H54 (cell line): Measurements from ENCODE around the gene TUBB2B.
A peak's percentile ranks its signal among the peaks of the same experiment; 100 is the strongest.

Experiments used
- DNase-seq: peaks from one replicate; pipeline ENCODE4 v3.0.0; 2011; ENCODE audit warnings: low spot score, mixed read lengths; ENCODE audit not compliant: insufficient read length
- FAIRE-seq: peaks from 3 replicates; lab custom pipeline; 2011; peaks lifted over from hg19 to GRCh38; lab: Jason Lieb, UNC
- POLR2A ChIP-seq: IDR thresholded peaks from 2 replicates; pipeline ENCODE4 v1.6.1; 2011; ENCODE audit warnings: low read depth, mild to moderate bottlenecking, low read length

The TUBB2B gene

GRCh38 chr6:3264356-3264755 is 36.9 kb upstream of the TUBB2B start:
- DNase-seq, result no peak
- FAIRE-seq, result no peak

GRCh38 chr6:3263096-3263495 is 35.6 kb upstream of the TUBB2B start:
- DNase-seq (no peak), FAIRE-seq (no peak)
- no peak for TF ChIP-seq POLR2A

More at GRCh38 chr6:3264356-3264755, 36.9 kb upstream of the TUBB2B start:
- no peak for TF ChIP-seq POLR2A

- no peak for FAIRE-seq
- TF ChIP-seq POLR2A, result no peak
- DNase-seq, result no peak
Observed at GRCh38 chr6:3261921-3262320, 34.5 kb upstream of the TUBB2B start.

GRCh38 chr6:3261518-3261820 is 34.0 kb upstream of the TUBB2B start:
- no peak for FAIRE-seq
- no peak for TF ChIP-seq POLR2A
- DNase-seq, result no peak

GRCh38 chr6:3260772-3261517 is 33.5 kb upstream of the TUBB2B start:
- DNase-seq (no peak), FAIRE-seq (no peak)
- no peak for TF ChIP-seq POLR2A

GRCh38 chr6:3260296-3260695 is 32.8 kb upstream of the TUBB2B start:
- TF ChIP-seq POLR2A, result no peak
- DNase-seq (no peak), FAIRE-seq (no peak)

- no peak for FAIRE-seq
- peak; percentile 61 for DNase-seq
- no peak for TF ChIP-seq POLR2A
Observed at GRCh38 chr6:3259491-3259958, 32.1 kb upstream of the TUBB2B start.

- FAIRE-seq (no peak), DNase-seq (peak; percentile 93)
- TF ChIP-seq POLR2A, result peak; percentile 65
Observed at GRCh38 chr6:3258720-3259490, 31.5 kb upstream of the TUBB2B start, which contains the start of gene PSMG4. TSS of gene PSMG4 (plus strand) at chr6:3258947. CDS start at chr6:3259023, 76 bp downstream.

- DNase-seq, result no peak
- no peak for TF ChIP-seq POLR2A
- no peak for FAIRE-seq
Observed at GRCh38 chr6:3258201-3258600, 30.7 kb upstream of the TUBB2B start.

GRCh38 chr6:3253597-3253961 is 26.1 kb upstream of the TUBB2B start:
- DNase-seq (no peak), FAIRE-seq (no peak)
- no peak for TF ChIP-seq POLR2A

- no peak for TF ChIP-seq POLR2A
- DNase-seq (no peak), FAIRE-seq (no peak)
Observed at GRCh38 chr6:3252861-3253596, 25.6 kb upstream of the TUBB2B start.

- DNase-seq, result no peak
- no peak for TF ChIP-seq POLR2A
- no peak for FAIRE-seq
Observed at GRCh38 chr6:3252369-3252768, 24.9 kb upstream of the TUBB2B start.

- TF ChIP-seq POLR2A, result no peak
- FAIRE-seq, result no peak
- DNase-seq, result peak; percentile 92
Observed at GRCh38 chr6:3251462-3252314, 24.2 kb upstream of the TUBB2B start.
